Right lobe of liver (tissue), 6 donors: Measurements from ENCODE around the gene PTCH1. TPM values are rescaled to one million over a fixed set of nuclear protein-coding genes. Genes with fewer than 3 reads are reported as not detected.

Experiments
- ATAC-seq, 4 donors: fragments of 200-7000 bp; cut with Tn5 transposase; one replicate each; pipeline ENCODE4 v1.9.1; 2020; ENCODE audit warnings: mild to moderate bottlenecking in 4 of 4, moderate library complexity in 4 of 4
- DNase-seq, 3 donors: peaks; one replicate each; pipeline ENCODE4 v3.0.0-alpha.2; 2020
- H3K27ac ChIP-seq, 3 donors: fragments of 200-600 bp; one replicate each; pipeline ENCODE4 v1.8.0; 2022
- H3K27me3 ChIP-seq, 2 donors: fragments of 200-600 bp; one replicate each; pipeline ENCODE4 v1.8.0; 2022
- H3K36me3 ChIP-seq, 4 donors: fragments of 200-600 bp; sonication (generic) in 1 of 4; one replicate each; pipeline versions ENCODE4 v1.5.1 to v1.8.0; 2017 to 2022; ENCODE audit warnings: control low read depth in 1 of 4
- H3K4me1 ChIP-seq, 4 donors: fragments of 200-600 bp; sonication (generic) in 1 of 4; one replicate each; pipeline versions ENCODE4 v1.5.1 to v1.8.0; 2017 to 2022; ENCODE audit warnings: control low read depth in 1 of 4
- H3K4me3 ChIP-seq, 3 donors: fragments of 200-600 bp; one replicate each; pipeline ENCODE4 v1.8.0; 2022
- H3K9me3 ChIP-seq, 4 donors: fragments of 200-600 bp; sonication (generic) in 1 of 4; one replicate each; pipeline versions ENCODE4 v1.5.1 to v1.8.0; 2017 to 2022; ENCODE audit warnings: control low read depth in 1 of 4
- CTCF ChIP-seq, 4 donors: fragments of 200-600 bp in 3 of 4; fragments of 450-650 bp in 1 of 4; IDR thresholded peaks; one replicate each; pipeline versions ENCODE4 v1.5.1 to v1.8.0; 2016 to 2022; ENCODE audit warnings: antibody characterized with exemption in 4 of 4, mild to moderate bottlenecking in 2 of 4
- POLR2A ChIP-seq: fragments of 450-650 bp; IDR thresholded peaks from one replicate; pipeline ENCODE4 v1.6.1; 2017; ENCODE audit warnings: antibody characterized with exemption, mild to moderate bottlenecking
- WGBS: methylation state at CpG from one replicate; pipeline ENCODE4 v1.1.6; 2018; ENCODE audit warnings: low coverage, low lambda C conversion rate; ENCODE audit not compliant: insufficient coverage; ENCODE audit errors: missing lambda C conversion rate; 5-methylcytosine and 5-hydroxymethylcytosine counted together
- intact Hi-C, 2 donors: fragments of 100-400 bp; cut with DNase I; formaldehyde crosslinking; loops; one replicate each; pipeline versions ENCODE4 v1.11.2 to v1.14.1; 2022
- total RNA-seq, 6 experiments: library from RNA; depleted of rRNA in 2 of 6; stranded (reverse); fragments of >200 nt in 2 of 6; fragmentation: NEBNext Ultra II Directional in 3 of 6; extraction: Animal tissue kit (Norgen Biotek cat#: 25700) in 3 of 6; gene quantifications; one replicate each; pipeline versions ENCODE4 v1.1.0 to v1.2.4, GENCODE V29; 2016 to 2023
- donor health status: DM: no; HTN: yes; CAD: no.
- donor health status: DM: no; HTN: no; CAD: no.
- donor health status: DM: no; HTN: no; CAD: no.
- donor health status: DM: no; HTN: yes; CAD: no.
- donor health status: DM: no; HTN: yes; CAD: no.

The PTCH1 gene
- total RNA-seq, 6 experiments from 2014 or later = 2.0 to 8.3 (median 5.2) TPM

GRCh38 chr9:95545831-95546567, 29.2 kb upstream of the PTCH1 start:
- TF ChIP-seq CTCF (IDR thresholded peaks at IDR 0.05) = no peak
- TF ChIP-seq POLR2A = no peak
- no peak for DNase-seq
- intact Hi-C loops = no loop called here
- H3K4me1 ChIP-seq = no peaks in the 10 kb centered on the region
- 79% methylated on average over 8 of the region's 12 CpGs for whole genome bisulfite sequencing
- no peak overlapping the region for H3K4me3 ChIP-seq
- no peaks in the 10 kb centered on the region for H3K36me3 ChIP-seq
- H3K27ac ChIP-seq = no peak overlapping the region
- no peak for ATAC-seq
- H3K27me3 ChIP-seq = no peaks in the 10 kb centered on the region
- no peaks in the 10 kb centered on the region for H3K9me3 ChIP-seq

- Histone ChIP-seq H3K36me3 (no peaks in the 10 kb centered on the region), H3K9me3 (no peaks in the 10 kb centered on the region), H3K4me3 (no peak overlapping the region), H3K27me3 (no peaks in the 10 kb centered on the region), H3K4me1 (no peaks in the 10 kb centered on the region), H3K27ac (no peak overlapping the region)
- 70% methylated on average over 4 of the region's 8 CpGs for WGBS
- TF ChIP-seq CTCF (IDR thresholded peaks at IDR 0.05) (no peak), POLR2A (no peak)
- intact Hi-C loops = no loop called here
- DNase-seq (no peak), ATAC-seq (no peak)
Measured at GRCh38 chr9:95533996-95534680, 17.4 kb upstream of the PTCH1 start.

GRCh38 chr9:95529910-95530309, 13.1 kb upstream of the PTCH1 start:
- H3K9me3 ChIP-seq = no peaks in the 10 kb centered on the region
- DNase-seq (no peak), ATAC-seq (no peak)
- TF ChIP-seq POLR2A (no peak), CTCF (IDR thresholded peaks at IDR 0.05) (no peak)
- H3K27me3 ChIP-seq = no peaks in the 10 kb centered on the region
- intact Hi-C loops = no loop called here
- H3K4me1 ChIP-seq = no peaks in the 10 kb centered on the region
- no peak overlapping the region for H3K4me3 ChIP-seq
- 61% methylated on average over 1 of the region's 1 CpG for WGBS
- no peak overlapping the region for H3K27ac ChIP-seq
- H3K36me3 ChIP-seq = no peaks in the 10 kb centered on the region

- DNase-seq (no peak), ATAC-seq (no peak)
- H3K27me3 ChIP-seq = no peaks in the 10 kb centered on the region
- intact Hi-C loops = no loop called here
- no peaks in the 10 kb centered on the region for H3K9me3 ChIP-seq
- TF ChIP-seq CTCF (IDR thresholded peaks at IDR 0.05) (no peak), POLR2A (no peak)
- H3K4me3 ChIP-seq = no peak overlapping the region
- H3K27ac ChIP-seq = no peak overlapping the region
- no peaks in the 10 kb centered on the region for H3K36me3 ChIP-seq
- WGBS = 68% methylated on average over 8 of the region's 8 CpGs
- no peaks in the 10 kb centered on the region for H3K4me1 ChIP-seq
Measured at GRCh38 chr9:95528908-95529502, 12.2 kb upstream of the PTCH1 start.
